HPDE6-E6E7 (cell line): ENCODE data around the gene GFPT1.
"Not testable (repeated sequence)": the region's sequence is repeated elsewhere in the genome, so short reads cannot be mapped to it uniquely, and the experiment has no call there.

Source experiments
- DNase-seq: peaks from one replicate; pipeline ENCODE4 v3.0.0; 2011; ENCODE audit warnings: missing footprints; ENCODE audit errors: extremely low spot score

GFPT1 gene

GRCh38 chr2:69383176-69383812 lies 3.7 kb downstream of the GFPT1 start:
- DNase-seq = no peak

DNA sequence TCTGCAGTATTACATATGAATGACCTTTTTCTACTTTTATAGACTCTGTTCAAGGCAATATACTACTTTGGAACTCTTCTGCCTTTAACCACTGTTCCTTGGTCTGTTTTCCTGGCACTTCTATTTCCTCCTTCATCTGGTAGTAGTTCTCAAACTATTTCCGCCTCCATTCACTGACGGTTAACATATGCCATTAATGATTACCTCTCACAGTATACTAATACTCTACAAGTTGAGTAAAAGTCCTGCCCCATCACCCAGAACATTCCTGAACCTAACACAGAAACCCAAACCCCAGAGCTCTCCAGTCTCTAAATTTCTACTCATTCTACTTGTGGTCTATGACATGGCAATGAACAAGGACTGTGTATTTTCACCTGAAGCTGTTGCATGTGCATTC lies 4.5 kb downstream of the GFPT1 start:
- no peak for DNase-seq

GRCh38 chr2:69381337-69381737 lies 5.7 kb downstream of the GFPT1 start:
- DNase-seq = no peak

- no peak for DNase-seq
Observed at GRCh38 chr2:69380072-69380917, 6.7 kb downstream of the GFPT1 start.

- no peak for DNase-seq
Observed at GRCh38 chr2:69376403-69376802, 10.6 kb downstream of the GFPT1 start.

GRCh38 chr2:69375494-69376353 lies 11.3 kb downstream of the GFPT1 start:
- no peak for DNase-seq

DNA sequence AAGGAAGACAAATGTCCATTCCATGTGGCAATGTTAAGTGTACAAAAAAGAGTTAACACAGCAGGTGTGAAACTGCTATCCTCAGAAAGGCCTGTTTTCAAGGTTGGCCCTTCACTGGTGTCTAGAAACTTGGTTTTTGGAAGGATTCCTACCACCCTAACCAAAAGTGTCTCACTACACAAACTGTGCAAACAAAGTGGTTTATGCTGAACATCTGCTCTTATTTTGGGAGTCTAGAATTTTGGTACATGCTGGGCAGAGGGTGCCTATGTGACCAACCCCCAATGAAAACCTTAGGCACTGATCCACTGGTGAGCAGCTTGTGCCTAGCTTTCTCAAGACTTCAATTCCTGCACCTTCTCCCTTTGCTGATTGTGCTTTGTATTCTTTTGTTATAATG lies 14.3 kb downstream of the GFPT1 start:
- DNase-seq = no peak

- no peak for DNase-seq
Observed at GRCh38 chr2:69369802-69370201, 17.2 kb downstream of the GFPT1 start.

DNA sequence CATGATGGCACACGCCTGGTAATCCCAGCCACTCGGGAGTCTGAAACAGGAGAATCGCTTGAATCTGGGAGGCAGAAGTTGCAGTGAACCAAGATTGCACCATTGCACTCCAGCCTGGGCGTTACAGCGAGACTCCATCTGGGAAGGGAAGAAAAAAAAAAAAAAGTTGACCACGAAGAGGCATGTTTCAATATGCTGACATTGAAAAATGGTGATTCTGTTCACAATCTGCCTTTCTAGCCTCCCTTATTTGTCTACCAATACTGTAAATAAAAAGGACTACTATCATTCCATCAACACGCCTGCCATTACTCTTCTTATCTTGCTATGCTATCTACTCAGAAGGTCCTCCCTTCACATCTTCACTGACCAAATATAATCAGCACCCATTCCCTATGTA lies 18.4 kb downstream of the GFPT1 start:
- no peak for DNase-seq

DNA sequence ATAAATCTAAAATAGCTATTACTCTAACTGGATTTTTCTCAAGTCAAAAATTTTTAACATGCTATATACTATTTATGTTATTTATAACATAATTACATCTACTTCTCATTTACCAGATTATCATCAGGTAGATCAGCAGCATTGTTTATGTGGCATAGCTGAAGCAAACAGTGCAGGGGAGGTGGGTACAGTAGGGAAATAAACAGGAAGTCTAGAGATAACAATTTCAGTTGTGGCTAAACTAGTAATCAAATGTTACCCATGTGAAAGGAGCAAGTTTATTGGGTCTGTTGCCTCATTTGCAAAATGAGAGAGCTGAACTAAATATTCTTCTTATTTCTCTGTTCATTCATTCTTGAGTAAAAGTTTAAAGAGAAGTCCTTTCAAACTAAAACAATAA lies 27.7 kb downstream of the GFPT1 start:
- DNase-seq = no peak

DNA sequence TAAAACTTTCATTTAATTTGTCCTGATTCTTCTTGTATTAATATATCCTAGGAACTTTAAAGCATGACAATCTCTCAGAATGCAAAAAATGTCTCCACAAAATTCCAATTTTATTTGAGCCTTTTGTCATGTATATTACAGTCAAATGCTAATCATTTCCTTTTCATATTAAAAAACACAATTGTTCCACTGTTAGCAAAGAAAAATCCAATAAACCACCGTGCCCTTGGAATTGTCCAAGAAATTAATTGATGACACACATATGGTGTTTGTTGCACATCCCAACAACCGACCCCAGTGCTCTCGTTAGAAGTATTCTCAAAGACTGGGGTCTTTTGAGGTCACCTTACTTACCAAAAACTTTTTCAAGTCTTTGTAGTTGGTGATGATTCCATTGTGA lies 28.1 kb downstream of the GFPT1 start:
- DNase-seq = no peak

DNA sequence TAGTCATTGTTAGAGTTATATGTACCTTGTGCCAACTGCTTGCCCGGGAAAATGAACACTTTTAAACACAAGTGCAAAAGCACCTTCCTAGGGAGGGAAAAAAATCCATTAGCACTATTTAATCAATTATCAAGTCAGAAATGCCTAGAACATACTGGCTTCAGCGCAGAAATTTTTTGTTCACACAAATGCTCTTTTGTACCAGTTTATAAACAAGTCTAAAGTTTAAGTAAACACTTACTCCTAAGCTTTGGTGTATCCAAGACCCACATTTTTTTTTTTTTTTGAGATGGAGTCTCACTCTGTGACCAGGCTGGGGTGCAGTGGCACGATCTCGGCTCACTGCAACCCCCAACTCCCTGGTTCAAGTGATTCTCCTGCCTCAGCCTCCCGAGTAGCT lies 30.6 kb downstream of the GFPT1 start:
- no peak for DNase-seq

DNA sequence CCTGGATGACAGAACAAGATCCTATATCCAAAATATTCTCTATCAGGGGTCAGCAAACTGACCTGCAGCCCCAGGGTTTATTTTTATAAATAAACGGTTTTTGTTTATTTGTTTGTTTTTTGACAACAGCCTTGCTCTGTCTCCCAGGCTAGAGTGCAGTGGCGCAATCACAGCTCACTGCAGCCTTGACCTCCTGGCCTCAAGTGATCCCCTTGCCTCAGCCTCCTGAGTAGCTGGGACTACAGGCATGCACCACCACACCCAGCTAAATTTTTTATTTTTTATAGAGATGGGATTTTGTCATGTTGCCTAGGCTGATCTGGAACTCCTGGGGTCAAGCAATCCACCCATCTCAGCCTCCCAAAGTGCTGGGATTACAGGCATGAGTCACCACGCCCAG lies 32.1 kb downstream of the GFPT1 start:
- DNase-seq = not testable (repeated sequence)

DNA sequence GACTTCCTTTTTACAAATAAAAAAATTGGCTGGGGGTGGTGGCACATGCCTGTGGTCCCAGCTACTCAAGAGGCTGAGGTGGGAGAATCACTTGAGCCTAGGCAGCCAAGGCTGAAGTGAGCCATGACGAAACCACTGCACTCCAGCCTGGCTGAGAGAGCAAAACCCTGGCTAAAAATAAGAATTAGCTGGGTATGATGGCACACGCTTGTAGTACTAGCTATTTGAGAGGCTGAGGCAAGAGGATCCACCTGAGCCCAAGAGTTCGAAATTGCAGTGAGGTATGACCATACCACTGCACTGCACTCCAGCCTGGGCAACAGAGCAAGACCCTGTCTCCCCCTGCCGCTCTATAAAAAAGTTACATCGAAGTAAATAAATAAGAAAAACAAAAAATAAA lies 33.7 kb downstream of the GFPT1 start:
- no peak for DNase-seq

DNA sequence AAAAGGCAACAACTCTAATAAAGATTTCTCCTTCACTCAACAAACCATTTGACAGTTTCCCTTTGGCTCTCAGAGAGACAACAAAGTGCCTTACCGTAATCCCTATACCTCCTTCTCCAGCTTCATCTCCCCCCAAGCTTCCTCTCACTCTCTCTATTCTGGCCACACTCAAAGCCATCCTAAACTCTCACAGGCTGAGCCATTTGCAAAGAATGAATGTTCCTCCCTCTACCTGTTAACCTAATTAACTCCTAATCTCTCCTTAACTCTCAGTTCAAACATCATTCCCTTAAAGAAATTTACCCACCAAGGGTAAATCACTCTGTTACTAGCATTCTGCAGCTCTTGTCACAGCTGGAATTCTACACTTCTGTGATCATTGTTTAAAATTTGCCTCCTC lies 38.2 kb downstream of the GFPT1 start:
- DNase-seq = no peak

- DNase-seq = no peak
Observed at GRCh38 chr2:69345434-69345833, 41.6 kb downstream of the GFPT1 start.

- DNase-seq = no peak
Observed at GRCh38 chr2:69344305-69344704, 42.7 kb downstream of the GFPT1 start.

GRCh38 chr2:69340101-69340775 lies 46.8 kb downstream of the GFPT1 start:
- no peak for DNase-seq

DNA sequence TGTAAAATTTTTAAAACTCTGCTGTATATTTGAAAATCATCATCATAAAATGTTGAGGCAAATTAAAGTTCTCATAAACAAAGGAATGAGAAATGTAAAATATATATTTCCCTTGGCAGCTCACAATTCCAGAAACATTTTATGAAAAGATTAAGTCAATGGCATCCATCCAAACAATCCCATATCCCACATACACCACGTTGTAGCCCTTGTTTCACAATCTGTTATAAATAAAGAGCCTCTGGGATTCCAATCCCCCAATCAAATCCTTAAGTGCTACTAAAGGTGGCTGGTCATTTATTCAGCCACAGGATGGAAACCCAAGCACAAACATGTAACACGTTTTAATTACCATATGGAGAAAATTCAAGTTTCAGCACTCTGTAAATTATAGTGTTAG lies 51.7 kb downstream of the GFPT1 start:
- DNase-seq = no peak

DNA sequence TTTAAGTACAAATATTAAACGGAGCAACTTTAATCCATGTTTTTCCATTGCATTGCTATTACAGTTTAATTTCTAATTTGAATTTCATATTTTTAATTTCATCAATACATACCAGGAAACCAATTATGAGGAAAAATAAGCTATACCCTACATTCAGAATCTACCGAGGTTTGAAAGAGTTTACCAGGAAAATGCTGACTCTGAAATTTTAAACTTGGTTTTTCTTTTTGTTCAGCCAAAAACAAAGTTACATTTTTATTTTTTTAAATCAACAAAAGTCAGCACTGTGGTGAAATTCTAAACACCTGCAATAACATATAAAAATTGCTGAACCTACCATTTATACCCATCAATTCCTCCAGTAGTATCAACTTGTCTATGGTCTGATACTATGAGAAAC lies 53.7 kb downstream of the GFPT1 start:
- no peak for DNase-seq

- DNase-seq = no peak
Observed at GRCh38 chr2:69330781-69331180, 56.2 kb downstream of the GFPT1 start.

GRCh38 chr2:69322631-69323030 lies 64.4 kb downstream of the GFPT1 start:
- no peak for DNase-seq
